ENCODE results near the gene STX18. TPM values are rescaled to one million over a fixed set of nuclear protein-coding genes. Genes with fewer than 3 reads are reported as not detected.

Gene STX18
- total and polyA plus RNA-seq, 10 of the 15 experiments (the other 5 are each of a cell fraction or from before 2014, with no cell fraction given), result 8.2 to 46.6 (median 31.1) TPM

DNA sequence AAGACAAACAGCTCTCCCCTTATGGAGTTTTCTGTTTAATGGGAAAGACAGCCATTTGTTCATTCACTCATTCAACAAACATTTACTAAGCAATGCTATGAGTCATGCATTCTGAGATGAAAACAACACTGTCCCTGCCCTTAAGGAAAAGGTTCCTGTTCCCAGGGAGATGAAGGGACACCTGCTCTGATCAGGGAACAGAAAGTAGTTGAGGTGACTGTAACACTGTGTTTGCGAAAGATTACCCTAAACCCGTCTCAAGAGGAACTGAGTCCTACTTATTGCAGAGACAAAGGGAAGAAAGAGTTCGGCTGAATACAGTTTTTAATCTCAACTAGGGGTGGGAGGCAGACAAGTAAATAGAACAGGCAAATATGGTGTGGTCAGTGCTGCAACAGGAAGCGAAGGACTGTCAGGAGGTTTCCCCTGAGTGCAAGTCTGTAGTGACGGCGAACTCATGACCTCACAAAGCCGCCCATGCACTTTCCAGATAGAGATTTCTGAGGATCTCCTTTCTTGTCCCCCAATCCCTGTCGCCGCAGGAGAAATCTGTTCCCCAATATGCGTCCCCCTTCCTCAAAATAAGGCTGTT is 712 bp downstream of the STX18 start (continued):
- TF ChIP-seq, protein P1, sequence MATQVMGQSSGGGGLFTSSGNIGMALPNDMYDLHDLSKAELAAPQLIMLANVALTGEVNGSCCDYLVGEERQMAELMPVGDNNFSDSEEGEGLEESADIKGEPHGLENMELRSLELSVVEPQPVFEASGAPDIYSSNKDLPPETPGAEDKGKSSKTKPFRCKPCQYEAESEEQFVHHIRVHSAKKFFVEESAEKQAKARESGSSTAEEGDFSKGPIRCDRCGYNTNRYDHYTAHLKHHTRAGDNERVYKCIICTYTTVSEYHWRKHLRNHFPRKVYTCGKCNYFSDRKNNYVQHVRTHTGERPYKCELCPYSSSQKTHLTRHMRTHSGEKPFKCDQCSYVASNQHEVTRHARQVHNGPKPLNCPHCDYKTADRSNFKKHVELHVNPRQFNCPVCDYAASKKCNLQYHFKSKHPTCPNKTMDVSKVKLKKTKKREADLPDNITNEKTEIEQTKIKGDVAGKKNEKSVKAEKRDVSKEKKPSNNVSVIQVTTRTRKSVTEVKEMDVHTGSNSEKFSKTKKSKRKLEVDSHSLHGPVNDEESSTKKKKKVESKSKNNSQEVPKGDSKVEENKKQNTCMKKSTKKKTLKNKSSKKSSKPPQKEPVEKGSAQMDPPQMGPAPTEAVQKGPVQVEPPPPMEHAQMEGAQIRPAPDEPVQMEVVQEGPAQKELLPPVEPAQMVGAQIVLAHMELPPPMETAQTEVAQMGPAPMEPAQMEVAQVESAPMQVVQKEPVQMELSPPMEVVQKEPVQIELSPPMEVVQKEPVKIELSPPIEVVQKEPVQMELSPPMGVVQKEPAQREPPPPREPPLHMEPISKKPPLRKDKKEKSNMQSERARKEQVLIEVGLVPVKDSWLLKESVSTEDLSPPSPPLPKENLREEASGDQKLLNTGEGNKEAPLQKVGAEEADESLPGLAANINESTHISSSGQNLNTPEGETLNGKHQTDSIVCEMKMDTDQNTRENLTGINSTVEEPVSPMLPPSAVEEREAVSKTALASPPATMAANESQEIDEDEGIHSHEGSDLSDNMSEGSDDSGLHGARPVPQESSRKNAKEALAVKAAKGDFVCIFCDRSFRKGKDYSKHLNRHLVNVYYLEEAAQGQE (IDR thresholded peaks at IDR 0.05; ENCODE audit: low read depth, low read length), result no peak
- no peak for TF ChIP-seq BACH1 (IDR thresholded peaks at IDR 0.05; ENCODE audit: borderline replicate concordance)
- TF ChIP-seq KLF5 (IDR thresholded peaks at IDR 0.05; ENCODE audit: partially characterized antibody), result no peak
- TF ChIP-seq RFX5 (IDR thresholded peaks at IDR 0.05; ENCODE audit: low read depth, low read length), result no peak
- TF ChIP-seq IRF5 (IDR thresholded peaks at IDR 0.05; ENCODE audit: borderline replicate concordance), result no peak
- peak; percentile 33 to 63; a peak in 3 of 4 replicates for TF ChIP-seq SRF (IDR thresholded peaks at IDR 0.05; ENCODE audit: low read depth in 2 of 2, low read length in 2 of 2)
- 0 out of 2 replicates have a peak, but pooled peaks have one; percentile 17 for TF ChIP-seq EED (IDR thresholded peaks at IDR 0.05; ENCODE audit: low read depth)
- TF ChIP-seq CBFB (IDR thresholded peaks at IDR 0.05; ENCODE audit: low read depth), result no peak
- no peak for TF ChIP-seq TCF3 (IDR thresholded peaks at IDR 0.05; ENCODE audit: borderline replicate concordance, insufficient read depth, low read depth, low read length)
- no peak for TF ChIP-seq ZNF207 (IDR thresholded peaks at IDR 0.05; ENCODE audit: borderline replicate concordance)
- TF ChIP-seq RELA (IDR thresholded peaks at IDR 0.05; ENCODE audit: borderline replicate concordance, partially characterized antibody), result no peak
- TF ChIP-seq NR2F1 (conservative IDR thresholded peaks at IDR 0.05), result no peak
